Measurements from ENCODE around the gene PHF23. TPM values are rescaled to one million over a fixed set of nuclear protein-coding genes. Genes with fewer than 3 reads are reported as not detected.

The PHF23 gene
- total RNA-seq, 1 donor from 2014 or later = 38.5 TPM

- DNase-seq (ENCODE audit: low read depth in 2 of 2) = peak; percentile 56 to 61
Measured at GRCh38 chr17:7237761-7238419, 1.4 kb downstream of the PHF23 start.

- DNase-seq (ENCODE audit: low read depth in 2 of 2) = no peak
Measured at GRCh38 chr17:7237266-7237760, 1.9 kb downstream of the PHF23 start.

- DNase-seq (ENCODE audit: low read depth in 2 of 2) = no peak
Measured at GRCh38 chr17:7236808-7237207, 2.4 kb downstream of the PHF23 start.

GRCh38 chr17:7235693-7236665 lies 3.3 kb downstream of the PHF23 start:
- DNase-seq (ENCODE audit: low read depth in 2 of 2) = peak in 1 of 2 donors; percentile 24

GRCh38 chr17:7234083-7234951 lies 4.9 kb downstream of the PHF23 start, which contains the start of gene DVL2:
DVL2 (minus strand) TSS chr17:7234517; CDS start chr17:7234262, 255 bp downstream.
- DNase-seq (ENCODE audit: low read depth in 2 of 2) = peak; percentile 97

GRCh38 chr17:7233701-7234082 lies 5.6 kb downstream of the PHF23 start:
- DNase-seq (ENCODE audit: low read depth in 2 of 2) = no peak

- DNase-seq (ENCODE audit: low read depth in 2 of 2) = no peak
Measured at GRCh38 chr17:7232114-7232513, 7.1 kb downstream of the PHF23 start.

GRCh38 chr17:7229504-7229903 lies 9.8 kb downstream of the PHF23 start:
- no peak for DNase-seq (ENCODE audit: low read depth in 2 of 2)

- no peak for DNase-seq (ENCODE audit: low read depth in 2 of 2)
Measured at GRCh38 chr17:7228920-7229319, 10.3 kb downstream of the PHF23 start.

- DNase-seq (ENCODE audit: low read depth in 2 of 2) = no peak
Measured at GRCh38 chr17:7226721-7227710, 12.2 kb downstream of the PHF23 start.

- DNase-seq (ENCODE audit: low read depth in 2 of 2) = no peak
Measured at GRCh38 chr17:7225711-7226331, 13.4 kb downstream of the PHF23 start.

GRCh38 chr17:7224661-7225111 lies 14.6 kb downstream of the PHF23 start:
- DNase-seq (ENCODE audit: low read depth in 2 of 2) = no peak

GRCh38 chr17:7224110-7224509 lies 15.1 kb downstream of the PHF23 start:
- DNase-seq (ENCODE audit: low read depth in 2 of 2) = no peak

GRCh38 chr17:7223375-7223774 lies 15.9 kb downstream of the PHF23 start:
- no peak for DNase-seq (ENCODE audit: low read depth in 2 of 2)

- DNase-seq (ENCODE audit: low read depth in 2 of 2) = no peak
Measured at GRCh38 chr17:7222972-7223292, 16.3 kb downstream of the PHF23 start.

- no peak for DNase-seq (ENCODE audit: low read depth in 2 of 2)
Measured at GRCh38 chr17:7222093-7222971, 16.9 kb downstream of the PHF23 start.

- DNase-seq (ENCODE audit: low read depth in 2 of 2) = no peak
Measured at GRCh38 chr17:7221278-7222092, 17.8 kb downstream of the PHF23 start.

Data from lung microvascular endothelial cell (primary cell).